Testis (tissue), 2 donors: ENCODE results near the gene TAAR2.

Experiments used
- CTCF ChIP-seq, 3 experiments: fragments of 450-650 bp in 2 of 3; fragments of 200-600 bp in 1 of 3; sonication (generic) in 1 of 3; IDR thresholded peaks; one replicate each; pipeline ENCODE4 v1.5.1; 2016 to 2019; ENCODE audit warnings: antibody characterized with exemption in 3 of 3, mild to moderate bottlenecking in 2 of 3, moderate library complexity in 1 of 3
- POLR2A ChIP-seq: fragments of 450-650 bp; IDR thresholded peaks from one replicate; pipeline ENCODE4 v1.6.1; 2017; ENCODE audit warnings: antibody characterized with exemption, mild to moderate bottlenecking, moderate library complexity

- TF ChIP-seq CTCF (IDR thresholded peaks at IDR 0.05) (no peak), POLR2A (no peak)
Observed at GRCh38 chr6:132661906-132662305, 37.8 kb upstream of the TAAR2 start.
